Measurements from ENCODE around the gene TMEM170B. TPM values are rescaled to one million over a fixed set of nuclear protein-coding genes. Genes with fewer than 3 reads are reported as not detected.
"Not testable (repeated sequence)": the region's sequence is repeated elsewhere in the genome, so short reads cannot be mapped to it uniquely, and the experiment has no call there.

Gene TMEM170B
- total and polyA plus RNA-seq, 5 donors: 1.8 to 5.7 (median 5.2) TPM

GRCh38 chr6:11532097-11532496 lies 5.5 kb upstream of the TMEM170B start:
- no peak for ATAC-seq
- intact Hi-C loops (cut with DNase I): no loop called here
- H3K4me3 ChIP-seq (ENCODE audit: low read length): no peak overlapping the region

GRCh38 chr6:11534561-11534960 lies 3.0 kb upstream of the TMEM170B start:
- DNase-seq: no peak
- Histone ChIP-seq H3K4me3 (ENCODE audit: low read length) (no peak overlapping the region), H3K27me3 (ENCODE audit: control insufficient read depth, insufficient read depth) (no peaks in the 10 kb centered on the region), H3K4me1 (ENCODE audit: control insufficient read depth, insufficient read depth, low read length) (no peaks in the 10 kb centered on the region), H3K9me3 (ENCODE audit: control insufficient read depth, low read length) (no peaks in the 10 kb centered on the region), H3K27ac (ENCODE audit: low read length) (no peak overlapping the region)
- 91% methylated on average over 5 of the region's 5 CpGs for WGBS
- intact Hi-C loops (cut with DNase I): no loop called here
- no peak for ATAC-seq

More at GRCh38 chr6:11532097-11532496, 5.5 kb upstream of the TMEM170B start:
- H3K4me1 ChIP-seq (ENCODE audit: control insufficient read depth, insufficient read depth, low read length): no peaks in the 10 kb centered on the region
- DNase-seq: no peak
- no peaks in the 10 kb centered on the region for H3K9me3 ChIP-seq (ENCODE audit: control insufficient read depth, low read length)
- WGBS: 56% methylated on average over 3 of the region's 3 CpGs
- H3K27ac ChIP-seq (ENCODE audit: low read length): no peak overlapping the region
- no peaks in the 10 kb centered on the region for H3K27me3 ChIP-seq (ENCODE audit: control insufficient read depth, insufficient read depth)

GRCh38 chr6:11535801-11536230 lies 1.7 kb upstream of the TMEM170B start:
- 13% methylated on average over 2 of the region's 2 CpGs for WGBS
- intact Hi-C loops (cut with DNase I): no loop called here
- no peak overlapping the region for H3K4me3 ChIP-seq (ENCODE audit: low read length)
- no peaks in the 10 kb centered on the region for H3K9me3 ChIP-seq (ENCODE audit: control insufficient read depth, low read length)
- H3K27me3 ChIP-seq (ENCODE audit: control insufficient read depth, insufficient read depth): no peaks in the 10 kb centered on the region
- H3K4me1 ChIP-seq (ENCODE audit: control insufficient read depth, insufficient read depth, low read length): no peaks in the 10 kb centered on the region
- no peak for DNase-seq
- ATAC-seq: no peak
- no peak overlapping the region for H3K27ac ChIP-seq (ENCODE audit: low read length)

- intact Hi-C loops (cut with DNase I): no loop called here
Observed at GRCh38 chr6:11536795-11537194, 754 bp upstream of the TMEM170B start.

GRCh38 chr6:11538052-11538818 lies 686 bp downstream of the TMEM170B start:
- Histone ChIP-seq H3K27ac (ENCODE audit: low read length) (peak overlapping the region; percentile 75), H3K9me3 (ENCODE audit: control insufficient read depth, low read length) (no peaks in the 10 kb centered on the region), H3K27me3 (ENCODE audit: control insufficient read depth, insufficient read depth) (no peaks in the 10 kb centered on the region), H3K4me3 (ENCODE audit: low read length) (peak overlapping the region; percentile 90), H3K4me1 (ENCODE audit: control insufficient read depth, insufficient read depth, low read length) (no peaks in the 10 kb centered on the region)
- ATAC-seq (peak in 1 of 2 donors; percentile 6), DNase-seq (peak; percentile 34 to 75 (median 64))
- intact Hi-C loops (cut with DNase I): no loop called here
- under 1% methylated on average over 73 of the region's 74 CpGs for WGBS

More at GRCh38 chr6:11536795-11537194, 754 bp upstream of the TMEM170B start:
- H3K27ac ChIP-seq (ENCODE audit: low read length): peak overlapping the region; percentile 22
- H3K4me1 ChIP-seq (ENCODE audit: control insufficient read depth, insufficient read depth, low read length): no peaks in the 10 kb centered on the region
- H3K9me3 ChIP-seq (ENCODE audit: control insufficient read depth, low read length): no peaks in the 10 kb centered on the region
- DNase-seq (peak in 2 of 3 donors; percentile 42 to 43), ATAC-seq (no peak)
- no peaks in the 10 kb centered on the region for H3K27me3 ChIP-seq (ENCODE audit: control insufficient read depth, insufficient read depth)
- peak overlapping the region; percentile 90 for H3K4me3 ChIP-seq (ENCODE audit: low read length)
- WGBS: under 1% methylated on average over 12 of the region's 12 CpGs

DNA sequence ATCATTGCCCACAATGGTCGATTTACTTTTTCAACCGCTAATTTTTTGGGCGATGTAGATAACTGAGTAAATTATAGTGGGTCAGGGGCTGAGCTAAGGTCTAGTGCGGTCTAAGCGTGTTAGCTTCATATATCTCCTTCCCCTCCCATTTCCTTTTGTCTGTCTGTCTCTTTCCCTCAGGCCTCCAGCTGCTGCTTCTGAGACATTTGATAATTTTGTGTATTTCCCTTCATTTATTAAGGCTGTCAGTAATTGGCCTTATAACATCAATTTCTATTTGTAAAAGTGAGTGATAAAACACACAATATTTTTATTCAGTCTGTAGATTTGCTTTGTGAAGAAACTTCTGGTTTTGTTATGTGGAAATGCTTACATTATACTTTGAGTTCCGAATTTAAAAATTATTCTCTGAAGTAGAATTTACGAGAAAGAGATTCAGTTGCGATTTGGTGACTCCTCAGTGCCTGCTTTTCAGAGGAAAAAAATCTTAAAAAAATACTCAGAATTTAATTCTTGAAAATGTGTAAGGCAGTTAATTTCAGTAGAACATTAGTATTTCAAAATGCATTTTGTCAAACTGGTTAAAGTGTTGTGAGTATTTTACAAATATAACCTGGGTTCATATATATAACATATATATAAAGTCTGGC lies 1.4 kb downstream of the TMEM170B start:
- intact Hi-C loops (cut with DNase I): no loop called here
- ATAC-seq: no peak
- no peaks in the 10 kb centered on the region for H3K27me3 ChIP-seq (ENCODE audit: control insufficient read depth, insufficient read depth)
- no peak for DNase-seq
- H3K4me1 ChIP-seq (ENCODE audit: control insufficient read depth, insufficient read depth, low read length): no peaks in the 10 kb centered on the region
- H3K9me3 ChIP-seq (ENCODE audit: control insufficient read depth, low read length): no peaks in the 10 kb centered on the region
- 35% methylated on average over 8 of the region's 8 CpGs for WGBS
- H3K27ac ChIP-seq (ENCODE audit: low read length): no peak overlapping the region
- peak overlapping the region; percentile 90 for H3K4me3 ChIP-seq (ENCODE audit: low read length)

DNA sequence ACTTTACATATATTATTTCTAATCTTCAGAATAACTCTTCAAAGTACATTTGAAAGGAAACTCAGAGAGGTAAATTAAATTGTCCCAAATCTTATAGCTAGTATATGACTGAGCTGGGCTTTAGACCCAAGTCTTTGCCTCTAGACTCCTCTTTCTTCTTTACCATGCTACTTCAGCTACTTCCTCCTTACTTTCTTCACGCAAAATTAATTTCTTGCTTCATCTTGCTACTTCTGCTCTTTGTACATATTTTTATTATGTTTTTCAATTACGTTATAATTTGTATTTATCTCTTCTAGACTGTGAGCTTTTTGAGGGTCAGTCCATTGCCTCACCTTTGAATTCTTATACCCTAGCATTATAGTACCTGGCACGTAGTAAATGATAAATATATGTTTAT lies 5.3 kb downstream of the TMEM170B start:
- DNase-seq (no peak), ATAC-seq (no peak)
- Histone ChIP-seq H3K4me3 (ENCODE audit: low read length) (no peak overlapping the region), H3K9me3 (ENCODE audit: control insufficient read depth, low read length) (no peaks in the 10 kb centered on the region), H3K27ac (ENCODE audit: low read length) (no peak overlapping the region), H3K4me1 (ENCODE audit: control insufficient read depth, insufficient read depth, low read length) (peaks cover 1% of the 10 kb centered on the region), H3K27me3 (ENCODE audit: control insufficient read depth, insufficient read depth) (no peaks in the 10 kb centered on the region)
- intact Hi-C loops (cut with DNase I): no loop called here
- WGBS: 88% methylated on average over 3 of the region's 3 CpGs

GRCh38 chr6:11543919-11544518 lies 6.5 kb downstream of the TMEM170B start:
- Histone ChIP-seq H3K9me3 (ENCODE audit: control insufficient read depth, low read length) (no peaks in the 10 kb centered on the region), H3K4me3 (ENCODE audit: low read length) (no peak overlapping the region), H3K27me3 (ENCODE audit: control insufficient read depth, insufficient read depth) (no peaks in the 10 kb centered on the region), H3K27ac (ENCODE audit: low read length) (no peak overlapping the region), H3K4me1 (ENCODE audit: control insufficient read depth, insufficient read depth, low read length) (peaks cover 1% of the 10 kb centered on the region)
- intact Hi-C loops (cut with DNase I): no loop called here
- DNase-seq (no peak), ATAC-seq (no peak)
- 77% methylated on average over 4 of the region's 4 CpGs for WGBS

GRCh38 chr6:11547846-11548245 lies 10.3 kb downstream of the TMEM170B start:
- ATAC-seq; H3K9me3 ChIP-seq (ENCODE audit: control insufficient read depth, low read length); H3K4me3 ChIP-seq (ENCODE audit: low read length); intact Hi-C loops (cut with DNase I); DNase-seq; H3K4me1 ChIP-seq (ENCODE audit: control insufficient read depth, insufficient read depth, low read length); H3K27me3 ChIP-seq (ENCODE audit: control insufficient read depth, insufficient read depth); H3K27ac ChIP-seq (ENCODE audit: low read length): not testable (repeated sequence)

GRCh38 chr6:11548578-11548977 lies 11.0 kb downstream of the TMEM170B start:
- DNase-seq; intact Hi-C loops (cut with DNase I); ATAC-seq; H3K27me3 ChIP-seq (ENCODE audit: control insufficient read depth, insufficient read depth); H3K4me3 ChIP-seq (ENCODE audit: low read length); H3K9me3 ChIP-seq (ENCODE audit: control insufficient read depth, low read length); H3K27ac ChIP-seq (ENCODE audit: low read length); H3K4me1 ChIP-seq (ENCODE audit: control insufficient read depth, insufficient read depth, low read length): not testable (repeated sequence)
- WGBS: 98% methylated on average over 4 of the region's 4 CpGs

- H3K27me3 ChIP-seq (ENCODE audit: control insufficient read depth, insufficient read depth): no peaks in the 10 kb centered on the region
- WGBS: 83% methylated on average over 1 of the region's 1 CpG
- no peaks in the 10 kb centered on the region for H3K9me3 ChIP-seq (ENCODE audit: control insufficient read depth, low read length)
- H3K4me3 ChIP-seq (ENCODE audit: low read length): no peak overlapping the region
- DNase-seq: no peak
- H3K4me1 ChIP-seq (ENCODE audit: control insufficient read depth, insufficient read depth, low read length): no peaks in the 10 kb centered on the region
- no peak overlapping the region for H3K27ac ChIP-seq (ENCODE audit: low read length)
- no peak for ATAC-seq
- intact Hi-C loops (cut with DNase I): no loop called here
Observed at GRCh38 chr6:11551053-11551452, 13.5 kb downstream of the TMEM170B start.
